HEK293 (cell line): ENCODE measurements around the gene TOMT.

Experiments
- CTCF ChIA-PET: fragments of 350-600 bp; formaldehyde crosslinking; extraction: SDS; loops from one replicate; lab custom pipeline; 2021; ENCODE audit warnings: antibody characterized with exemption; lab: Yijun Ruan, JAX
- POLR2A ChIA-PET: fragments of 300-600 bp; formaldehyde crosslinking; extraction: SDS; loops from one replicate; lab custom pipeline; 2020; ENCODE audit warnings: antibody characterized with exemption, inconsistent platforms; lab: Yijun Ruan, JAX
- H3K27ac ChIP-seq: fragments of 200-500 bp; sonication (Bioruptor generic); 2 replicates; pipeline ENCODE4 v1.5.1; 2014; ENCODE audit warnings: low read depth, low read length, control low read depth, inconsistent platforms; ENCODE audit errors: extremely low read depth
- H3K36me3 ChIP-seq, 2 experiments: fragments of 200-500 bp in 1 of 2; sonication (Bioruptor generic) in 1 of 2; 1 replicate in 1 of 2; 2 replicates in 1 of 2; pipeline ENCODE4 v1.5.1; 2014 to 2017; ENCODE audit warnings: inconsistent platforms in 2 of 2, low read length in 2 of 2; ENCODE audit not compliant: control insufficient read depth in 2 of 2, insufficient read depth in 1 of 2
- H3K4me1 ChIP-seq: fragments of 200-500 bp; sonication (Bioruptor generic); 2 replicates; pipeline ENCODE4 v1.5.1; 2014; ENCODE audit warnings: mild to moderate bottlenecking, low read length, inconsistent platforms; ENCODE audit not compliant: control insufficient read depth, insufficient read depth
- H3K4me3 ChIP-seq: 2 replicates; pipeline ENCODE4 v1.5.1; 2011; ENCODE audit warnings: low read depth, mild to moderate bottlenecking, control low read depth, low read length, moderate library complexity
- H3K9me3 ChIP-seq: fragments of 200-500 bp; sonication (Bioruptor generic); 2 replicates; pipeline ENCODE4 v1.5.1; 2014; ENCODE audit warnings: low read depth, low read length, inconsistent platforms; ENCODE audit not compliant: control insufficient read depth, insufficient read depth
- EGR2 ChIP-seq: fragments of 450-650 bp; formaldehyde crosslinking; IDR thresholded peaks from 2 replicates; pipeline ENCODE4 v1.5.1; 2016; ENCODE audit warnings: low read depth, missing biosample characterization, missing genetic modification characterization
- KLF16 ChIP-seq: fragments of 450-650 bp; formaldehyde crosslinking; IDR thresholded peaks from 2 replicates; pipeline ENCODE4 v1.5.1; 2017; ENCODE audit warnings: missing biosample characterization, missing genetic modification characterization
- KLF9 ChIP-seq: fragments of 450-650 bp; formaldehyde crosslinking; IDR thresholded peaks from 2 replicates; pipeline ENCODE4 v1.5.1; 2016; ENCODE audit warnings: missing biosample characterization, missing genetic modification characterization, low read depth
- RBAK ChIP-seq: fragments of 450-650 bp; formaldehyde crosslinking; IDR thresholded peaks from 2 replicates; pipeline ENCODE4 v1.5.1; 2016; ENCODE audit warnings: missing biosample characterization, missing genetic modification characterization
- TCF7L2 ChIP-seq: IDR thresholded peaks from 2 replicates; pipeline ENCODE4 v1.6.1; 2011; ENCODE audit warnings: low read depth, mild to moderate bottlenecking, inconsistent platforms, low read length, moderate library complexity, borderline replicate concordance
- TRIM28 ChIP-seq: IDR thresholded peaks from 2 replicates; pipeline ENCODE4 v1.6.1; 2011; ENCODE audit warnings: low read length, control low read depth, borderline replicate concordance
- ZBTB7A ChIP-seq: fragments of 450-650 bp; formaldehyde crosslinking; IDR thresholded peaks from 2 replicates; pipeline ENCODE4 v1.5.1; 2016; ENCODE audit warnings: low read depth, missing biosample characterization, missing genetic modification characterization
- ZNF133 ChIP-seq: fragments of 450-650 bp; formaldehyde crosslinking; IDR thresholded peaks from 2 replicates; pipeline ENCODE4 v1.5.1; 2016; ENCODE audit warnings: missing biosample characterization, missing genetic modification characterization
- ZNF140 ChIP-seq: fragments of 450-650 bp; formaldehyde crosslinking; IDR thresholded peaks from 2 replicates; pipeline ENCODE4 v1.5.1; 2016; ENCODE audit warnings: missing biosample characterization, missing genetic modification characterization
- ZNF174 ChIP-seq: fragments of 450-650 bp; formaldehyde crosslinking; IDR thresholded peaks from 2 replicates; pipeline ENCODE4 v1.5.0; 2017; ENCODE audit warnings: missing biosample characterization, mild to moderate bottlenecking, missing genetic modification characterization
- ZNF223 ChIP-seq: fragments of 450-650 bp; formaldehyde crosslinking; IDR thresholded peaks from 2 replicates; pipeline ENCODE4 v1.5.1; 2016; ENCODE audit warnings: missing biosample characterization, missing genetic modification characterization
- ZNF239 ChIP-seq: fragments of 450-650 bp; formaldehyde crosslinking; IDR thresholded peaks from 2 replicates; pipeline ENCODE4 v1.5.1; 2016; ENCODE audit warnings: missing biosample characterization, missing genetic modification characterization
- ZNF324 ChIP-seq: fragments of 450-650 bp; formaldehyde crosslinking; IDR thresholded peaks from 2 replicates; pipeline ENCODE4 v1.5.1; 2016; ENCODE audit warnings: missing biosample characterization, missing genetic modification characterization
- ZNF426 ChIP-seq: fragments of 450-650 bp; formaldehyde crosslinking; IDR thresholded peaks from 2 replicates; pipeline ENCODE4 v1.5.1; 2017; ENCODE audit warnings: missing biosample characterization, missing genetic modification characterization, mild to moderate bottlenecking, inconsistent platforms, moderate library complexity
- ZNF510 ChIP-seq: fragments of 450-650 bp; formaldehyde crosslinking; IDR thresholded peaks from 2 replicates; pipeline ENCODE4 v1.5.1; 2018; ENCODE audit warnings: mild to moderate bottlenecking, missing genetic modification characterization, missing biosample characterization; ENCODE audit not compliant: insufficient replicate concordance
- ZNF514 ChIP-seq: fragments of 450-650 bp; formaldehyde crosslinking; IDR thresholded peaks from 2 replicates; pipeline ENCODE4 v1.5.1; 2016; ENCODE audit warnings: missing biosample characterization, missing genetic modification characterization
- ZNF549 ChIP-seq: fragments of 450-650 bp; IDR thresholded peaks from 2 replicates; pipeline ENCODE4 v1.5.1; 2018; ENCODE audit warnings: missing biosample characterization, missing genetic modification characterization, mild to moderate bottlenecking, inconsistent platforms, moderate library complexity
- ZNF561 ChIP-seq: fragments of 450-650 bp; IDR thresholded peaks from 2 replicates; pipeline ENCODE4 v1.5.1; 2018; ENCODE audit warnings: missing biosample characterization, missing genetic modification characterization, borderline replicate concordance
- ZNF664 ChIP-seq: fragments of 450-650 bp; formaldehyde crosslinking; IDR thresholded peaks from 2 replicates; pipeline ENCODE4 v1.5.1; 2016; ENCODE audit warnings: missing biosample characterization, missing genetic modification characterization
- ZNF76 ChIP-seq: fragments of 450-650 bp; formaldehyde crosslinking; IDR thresholded peaks from 2 replicates; pipeline ENCODE4; 2016; ENCODE audit warnings: low read depth, missing biosample characterization, missing genetic modification characterization, borderline replicate concordance
- ZNF830 ChIP-seq: fragments of 450-650 bp; IDR thresholded peaks from 2 replicates; pipeline ENCODE4 v1.5.0; 2018; ENCODE audit warnings: missing biosample characterization, missing genetic modification characterization, low read depth, mild to moderate bottlenecking, moderate library complexity
- TF ChIP-seq, protein P1 (sequence below): fragments of 450-650 bp; formaldehyde crosslinking; IDR thresholded peaks from 2 replicates; pipeline ENCODE4 v1.5.1; 2016; ENCODE audit warnings: missing biosample characterization, missing genetic modification characterization
- TF ChIP-seq, protein P2 (sequence below): fragments of 450-650 bp; formaldehyde crosslinking; IDR thresholded peaks from 2 replicates; pipeline ENCODE4 v1.5.1; 2017; ENCODE audit warnings: missing biosample characterization, missing genetic modification characterization
- TF ChIP-seq, protein P3 (sequence below): fragments of 450-650 bp; IDR thresholded peaks from 2 replicates; pipeline ENCODE4 v1.5.1; 2018; ENCODE audit warnings: missing biosample characterization, mild to moderate bottlenecking, missing genetic modification characterization
- TF ChIP-seq, protein P4 (sequence below): fragments of 450-650 bp; formaldehyde crosslinking; IDR thresholded peaks from 2 replicates; pipeline ENCODE4 v1.5.1; 2016; ENCODE audit warnings: missing biosample characterization, missing genetic modification characterization
- TF ChIP-seq, protein P5 (sequence below): fragments of 450-650 bp; formaldehyde crosslinking; IDR thresholded peaks from 2 replicates; pipeline ENCODE4 v1.5.1; 2017; ENCODE audit warnings: missing biosample characterization, mild to moderate bottlenecking, missing genetic modification characterization, moderate library complexity
- TF ChIP-seq, protein P6 (sequence below): sonication (generic); formaldehyde crosslinking; IDR thresholded peaks from 2 replicates; pipeline ENCODE4 v1.8.1; 2022; ENCODE audit warnings: mild to moderate bottlenecking, moderate library complexity, missing genetic modification reagents
- TF ChIP-seq, protein P7 (sequence below): fragments of 450-650 bp; formaldehyde crosslinking; IDR thresholded peaks from 2 replicates; pipeline ENCODE4 v1.5.1; 2016; ENCODE audit warnings: missing biosample characterization, missing genetic modification characterization

Gene TOMT

DNA sequence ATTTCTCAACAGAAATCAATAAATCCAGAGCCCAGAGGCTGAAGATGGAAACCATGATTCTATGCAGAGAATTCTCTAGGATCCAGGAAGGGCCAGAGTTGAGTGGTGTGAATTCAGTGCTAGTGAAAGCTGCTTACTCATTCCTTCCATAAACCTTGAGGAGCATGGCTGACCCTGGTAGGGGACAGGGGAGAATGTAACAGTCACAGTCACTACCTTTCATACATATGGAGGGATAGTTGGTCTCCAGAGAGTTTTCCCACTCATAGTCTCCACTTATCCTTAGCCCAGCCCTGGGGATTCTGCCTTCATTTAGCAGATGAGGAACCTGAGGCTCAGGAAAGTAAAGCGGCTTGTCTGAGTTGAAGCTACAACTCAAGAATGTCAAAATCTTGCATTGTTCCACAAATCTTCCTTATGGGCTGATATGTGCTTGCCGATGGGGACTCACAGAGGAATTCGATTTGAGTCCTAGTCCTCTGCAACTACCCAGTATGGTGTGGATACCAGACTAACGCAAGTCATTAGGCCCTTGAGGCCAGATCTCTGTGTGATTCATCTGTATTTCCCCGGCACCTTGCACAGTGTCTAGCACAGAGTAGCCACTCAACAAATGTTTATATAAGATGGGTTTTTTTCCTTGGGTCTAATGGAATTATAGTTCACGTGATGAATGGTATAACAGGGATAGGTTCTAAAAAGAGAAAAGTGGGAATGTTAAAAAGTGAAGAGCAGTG, 10.5 kb downstream of the TOMT start:
- ChIA-PET POLR2A (no interaction called here), CTCF (interaction anchor here (0.6 kb wide), 1 partner anchor 238 kb away, joined by 3 read pairs; no protein-coding TSS in a partner anchor)
- H3K4me3 ChIP-seq: no peak overlapping the region
- no peak overlapping the region for H3K27ac ChIP-seq
- no peak for TF ChIP-seq ZNF324 (tag by site-specific recombination)
- TF ChIP-seq ZBTB7A (tag by site-specific recombination): no peak
- TF ChIP-seq ZNF426 (tag by site-specific recombination): no peak
- TF ChIP-seq ZNF664: no peak
- TF ChIP-seq ZNF223: no peak
- TF ChIP-seq ZNF140 (tag by site-specific recombination): no peak
- TF ChIP-seq, protein P1, sequence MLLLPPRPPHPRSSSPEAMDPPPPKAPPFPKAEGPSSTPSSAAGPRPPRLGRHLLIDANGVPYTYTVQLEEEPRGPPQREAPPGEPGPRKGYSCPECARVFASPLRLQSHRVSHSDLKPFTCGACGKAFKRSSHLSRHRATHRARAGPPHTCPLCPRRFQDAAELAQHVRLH (tag by site-specific recombination): no peak
- TF ChIP-seq ZNF133 (tag by site-specific recombination): no peak
- no peak for TF ChIP-seq ZNF76 (tag by site-specific recombination)
- no peak for TF ChIP-seq KLF16 (tag by site-specific recombination)
- no peak for TF ChIP-seq TRIM28
- no peak for TF ChIP-seq KLF9 (tag by site-specific recombination)
- no peak for TF ChIP-seq ZNF514 (tag by site-specific recombination)
- TF ChIP-seq, protein P2, sequence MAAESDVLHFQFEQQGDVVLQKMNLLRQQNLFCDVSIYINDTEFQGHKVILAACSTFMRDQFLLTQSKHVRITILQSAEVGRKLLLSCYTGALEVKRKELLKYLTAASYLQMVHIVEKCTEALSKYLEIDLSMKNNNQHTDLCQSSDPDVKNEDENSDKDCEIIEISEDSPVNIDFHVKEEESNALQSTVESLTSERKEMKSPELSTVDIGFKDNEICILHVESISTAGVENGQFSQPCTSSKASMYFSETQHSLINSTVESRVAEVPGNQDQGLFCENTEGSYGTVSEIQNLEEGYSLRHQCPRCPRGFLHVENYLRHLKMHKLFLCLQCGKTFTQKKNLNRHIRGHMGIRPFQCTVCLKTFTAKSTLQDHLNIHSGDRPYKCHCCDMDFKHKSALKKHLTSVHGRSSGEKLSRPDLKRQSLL: no peak
- no peak for TF ChIP-seq TCF7L2
- no peak for TF ChIP-seq ZNF239
- TF ChIP-seq ZNF549: no peak
- no peaks in the 10 kb centered on the region for H3K9me3 ChIP-seq
- H3K36me3 ChIP-seq: no peaks in the 10 kb centered on the region
- H3K4me1 ChIP-seq: no peaks in the 10 kb centered on the region

DNA sequence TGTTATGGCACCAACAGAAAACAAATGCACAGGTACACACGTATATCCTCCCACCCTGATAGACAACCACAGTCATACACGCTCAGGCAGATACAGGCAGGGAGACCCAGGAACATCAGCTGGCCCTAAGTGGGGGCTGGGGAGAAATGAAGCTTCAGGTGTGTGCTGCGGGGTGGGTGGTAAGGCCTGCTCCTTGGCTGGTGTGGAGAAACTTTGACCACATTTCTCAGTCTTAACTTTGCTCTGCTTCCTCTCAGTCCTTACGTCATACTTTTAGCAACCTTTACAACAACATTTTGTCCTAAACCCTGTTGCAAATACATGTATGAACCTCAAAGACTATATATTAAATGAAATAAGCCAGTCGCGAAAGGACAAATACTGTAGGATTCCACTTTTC, 13.5 kb downstream of the TOMT start:
- POLR2A ChIA-PET: no interaction called here
- CTCF ChIA-PET: interaction anchor here (0.8 to 1.6 kb wide), 3 partner anchors 28 to 312 kb away, joined by 3 to 5 read pairs (median 4); no protein-coding TSS in a partner anchor
- H3K9me3 ChIP-seq: no peaks in the 10 kb centered on the region
- TF ChIP-seq, protein P3, sequence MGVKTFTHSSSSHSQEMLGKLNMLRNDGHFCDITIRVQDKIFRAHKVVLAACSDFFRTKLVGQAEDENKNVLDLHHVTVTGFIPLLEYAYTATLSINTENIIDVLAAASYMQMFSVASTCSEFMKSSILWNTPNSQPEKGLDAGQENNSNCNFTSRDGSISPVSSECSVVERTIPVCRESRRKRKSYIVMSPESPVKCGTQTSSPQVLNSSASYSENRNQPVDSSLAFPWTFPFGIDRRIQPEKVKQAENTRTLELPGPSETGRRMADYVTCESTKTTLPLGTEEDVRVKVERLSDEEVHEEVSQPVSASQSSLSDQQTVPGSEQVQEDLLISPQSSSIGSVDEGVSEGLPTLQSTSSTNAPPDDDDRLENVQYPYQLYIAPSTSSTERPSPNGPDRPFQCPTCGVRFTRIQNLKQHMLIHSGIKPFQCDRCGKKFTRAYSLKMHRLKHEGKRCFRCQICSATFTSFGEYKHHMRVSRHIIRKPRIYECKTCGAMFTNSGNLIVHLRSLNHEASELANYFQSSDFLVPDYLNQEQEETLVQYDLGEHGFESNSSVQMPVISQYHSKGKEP (tag by site-specific recombination): no peak
- TF ChIP-seq ZNF510 (tag by site-specific recombination) (no peak), ZNF830 (tag by site-specific recombination) (no peak), ZNF174 (no peak), ZNF426 (tag by site-specific recombination) (no peak), RBAK (tag by site-specific recombination) (no peak), ZNF561 (tag by site-specific recombination) (no peak), EGR2 (tag by site-specific recombination) (no peak)
- TF ChIP-seq, protein P4, sequence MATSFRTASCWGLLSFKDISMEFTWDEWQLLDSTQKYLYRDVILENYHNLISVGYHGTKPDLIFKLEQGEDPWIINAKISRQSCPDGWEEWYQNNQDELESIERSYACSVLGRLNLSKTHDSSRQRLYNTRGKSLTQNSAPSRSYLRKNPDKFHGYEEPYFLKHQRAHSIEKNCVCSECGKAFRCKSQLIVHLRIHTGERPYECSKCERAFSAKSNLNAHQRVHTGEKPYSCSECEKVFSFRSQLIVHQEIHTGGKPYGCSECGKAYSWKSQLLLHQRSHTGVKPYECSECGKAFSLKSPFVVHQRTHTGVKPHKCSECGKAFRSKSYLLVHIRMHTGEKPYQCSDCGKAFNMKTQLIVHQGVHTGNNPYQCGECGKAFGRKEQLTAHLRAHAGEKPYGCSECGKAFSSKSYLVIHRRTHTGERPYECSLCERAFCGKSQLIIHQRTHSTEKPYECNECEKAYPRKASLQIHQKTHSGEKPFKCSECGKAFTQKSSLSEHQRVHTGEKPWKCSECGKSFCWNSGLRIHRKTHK (tag by site-specific recombination): no peak
- TF ChIP-seq, protein P5, sequence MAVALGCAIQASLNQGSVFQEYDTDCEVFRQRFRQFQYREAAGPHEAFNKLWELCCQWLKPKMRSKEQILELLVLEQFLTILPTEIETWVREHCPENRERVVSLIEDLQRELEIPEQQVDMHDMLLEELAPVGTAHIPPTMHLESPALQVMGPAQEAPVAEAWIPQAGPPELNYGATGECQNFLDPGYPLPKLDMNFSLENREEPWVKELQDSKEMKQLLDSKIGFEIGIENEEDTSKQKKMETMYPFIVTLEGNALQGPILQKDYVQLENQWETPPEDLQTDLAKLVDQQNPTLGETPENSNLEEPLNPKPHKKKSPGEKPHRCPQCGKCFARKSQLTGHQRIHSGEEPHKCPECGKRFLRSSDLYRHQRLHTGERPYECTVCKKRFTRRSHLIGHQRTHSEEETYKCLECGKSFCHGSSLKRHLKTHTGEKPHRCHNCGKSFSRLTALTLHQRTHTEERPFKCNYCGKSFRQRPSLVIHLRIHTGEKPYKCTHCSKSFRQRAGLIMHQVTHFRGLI (tag by site-specific recombination): no peak
- TF ChIP-seq, protein P6, sequence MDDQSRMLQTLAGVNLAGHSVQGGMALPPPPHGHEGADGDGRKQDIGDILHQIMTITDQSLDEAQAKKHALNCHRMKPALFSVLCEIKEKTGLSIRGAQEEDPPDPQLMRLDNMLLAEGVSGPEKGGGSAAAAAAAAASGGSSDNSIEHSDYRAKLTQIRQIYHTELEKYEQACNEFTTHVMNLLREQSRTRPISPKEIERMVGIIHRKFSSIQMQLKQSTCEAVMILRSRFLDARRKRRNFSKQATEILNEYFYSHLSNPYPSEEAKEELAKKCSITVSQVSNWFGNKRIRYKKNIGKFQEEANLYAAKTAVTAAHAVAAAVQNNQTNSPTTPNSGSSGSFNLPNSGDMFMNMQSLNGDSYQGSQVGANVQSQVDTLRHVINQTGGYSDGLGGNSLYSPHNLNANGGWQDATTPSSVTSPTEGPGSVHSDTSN (CRISPR knock-in tag): no peak
- TF ChIP-seq, protein P7, sequence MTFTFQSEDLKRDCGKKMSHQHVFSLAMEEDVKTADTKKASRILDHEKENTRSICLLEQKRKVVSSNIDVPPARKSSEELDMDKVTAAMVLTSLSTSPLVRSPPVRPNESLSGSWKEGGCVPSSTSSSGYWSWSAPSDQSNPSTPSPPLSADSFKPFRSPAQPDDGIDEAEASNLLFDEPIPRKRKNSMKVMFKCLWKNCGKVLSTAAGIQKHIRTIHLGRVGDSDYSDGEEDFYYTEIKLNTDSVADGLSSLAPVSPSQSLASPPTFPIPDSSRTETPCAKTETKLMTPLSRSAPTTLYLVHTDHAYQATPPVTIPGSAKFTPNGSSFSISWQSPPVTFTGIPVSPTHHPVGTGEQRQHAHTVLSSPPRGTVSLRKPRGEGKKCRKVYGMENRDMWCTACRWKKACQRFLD: no peak

More for the DNA sequence above, 13.5 kb downstream of the TOMT start:
- Histone ChIP-seq H3K4me3 (no peak overlapping the region), H3K27ac (no peak overlapping the region), H3K36me3 (no peaks in the 10 kb centered on the region), H3K4me1 (no peaks in the 10 kb centered on the region)
